22Rv1 (cell line): ENCODE results near the gene ZNF862.

Experiments used
- CTCF ChIP-seq: fragments of 450-650 bp; IDR thresholded peaks from 2 replicates; pipeline ENCODE4 v1.5.1; 2017; ENCODE audit warnings: mild to moderate bottlenecking
- ZFX ChIP-seq: fragments of 450-650 bp; IDR thresholded peaks from 2 replicates; pipeline ENCODE4 v1.6.1; 2017; ENCODE audit warnings: antibody characterized with exemption, borderline replicate concordance

GRCh38 chr7:149877890-149878522 is 39.8 kb downstream of the ZNF862 start:
- TF ChIP-seq CTCF (no peak), ZFX (no peak)
